ENCODE data around the gene COP1.
"Not testable (repeated sequence)": the region's sequence is repeated elsewhere in the genome, so short reads cannot be mapped to it uniquely, and the experiment has no call there.

The COP1 gene

DNA sequence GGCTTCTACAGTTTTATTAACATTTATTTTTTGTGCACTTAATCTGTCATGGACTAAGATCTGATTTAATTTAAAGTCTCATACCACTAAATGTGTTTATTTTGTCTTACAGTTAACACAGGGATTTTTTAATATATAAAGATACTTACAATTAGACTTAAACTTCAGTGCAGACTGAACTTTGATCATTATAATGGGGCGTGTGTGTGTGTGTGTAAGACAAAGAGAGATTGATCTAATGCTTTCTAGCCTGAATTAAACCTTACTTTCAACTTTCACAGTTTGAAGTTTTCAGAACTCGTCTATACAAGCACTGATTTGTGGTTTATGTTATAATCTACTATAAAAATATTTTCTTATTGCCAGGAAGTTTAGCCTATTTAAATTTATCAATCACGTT, 150.8 kb downstream of the COP1 start:
- no peak for DNase-seq (ENCODE audit: low read depth)
- H3K4me3 ChIP-seq (ENCODE audit: low read depth, low read length), result no peak overlapping the region

DNA sequence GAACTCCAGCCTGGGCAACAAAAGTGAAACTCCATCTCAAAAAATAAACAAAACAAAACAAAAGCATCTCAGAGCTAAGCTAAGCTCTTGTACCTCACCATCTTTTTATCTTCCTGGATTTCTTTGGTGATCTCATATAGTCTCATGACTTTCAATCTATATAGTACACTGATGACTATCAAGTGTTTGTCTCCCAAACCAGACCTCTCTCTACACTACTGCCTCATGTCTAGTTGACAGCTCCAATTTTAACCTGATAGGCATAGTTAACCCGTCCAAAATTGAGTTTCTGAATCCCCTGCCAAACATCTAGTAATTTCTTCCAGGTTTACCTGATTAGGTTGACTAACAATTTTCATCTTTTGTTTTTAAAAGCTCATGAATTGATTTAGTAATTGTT, 151.7 kb downstream of the COP1 start:
- no peak overlapping the region for H3K4me3 ChIP-seq (ENCODE audit: low read depth, low read length)
- no peak for DNase-seq (ENCODE audit: low read depth)

DNA sequence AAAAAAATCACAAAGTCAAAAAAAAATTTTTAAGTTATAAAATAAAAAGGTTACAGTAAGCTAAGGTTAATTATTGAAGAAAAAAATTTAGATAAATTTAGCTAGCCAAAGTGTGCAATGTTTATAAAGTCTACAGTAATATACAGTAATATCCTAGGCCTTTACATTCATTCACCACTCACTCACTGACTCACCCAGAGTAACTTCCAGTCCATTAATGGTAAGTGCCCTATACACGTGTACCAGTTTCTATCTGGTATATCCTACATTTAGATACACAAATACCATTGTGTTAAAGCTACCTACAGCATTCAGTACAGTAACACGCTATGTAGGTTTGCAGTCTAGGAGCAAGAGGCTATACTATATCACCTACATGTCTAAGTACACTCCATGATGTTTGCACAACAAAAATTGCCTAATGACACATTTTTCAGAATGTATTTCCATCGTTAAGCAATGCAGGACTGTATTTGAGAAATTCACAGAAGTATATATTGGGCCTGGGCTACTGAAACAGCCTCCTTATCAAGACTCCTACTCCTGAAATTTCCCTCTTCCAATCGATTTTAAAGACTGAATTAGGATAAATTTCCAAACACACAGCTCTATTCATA, 155.1 kb downstream of the COP1 start:
- no peak for DNase-seq (ENCODE audit: low read depth)
- H3K4me3 ChIP-seq (ENCODE audit: low read depth, low read length), result no peak overlapping the region

DNA sequence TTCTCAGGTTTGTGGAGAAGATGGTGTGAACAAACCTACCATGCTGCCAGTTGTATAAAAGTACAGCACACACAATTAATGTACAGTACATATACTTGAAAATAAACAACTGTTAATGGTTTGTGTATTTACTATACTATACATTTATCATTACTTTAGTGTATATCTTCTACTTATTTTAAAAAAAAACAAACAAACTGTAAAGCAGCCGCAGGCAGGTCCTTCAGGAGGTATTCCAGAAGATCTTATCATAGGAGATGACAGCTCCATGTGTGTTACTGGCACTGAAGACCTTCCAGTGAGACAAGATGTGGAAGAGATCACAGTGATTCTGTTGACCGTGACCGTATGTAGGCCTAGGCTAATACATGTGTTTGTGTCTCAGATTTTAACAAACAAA, 155.7 kb downstream of the COP1 start:
- H3K4me3 ChIP-seq (ENCODE audit: low read depth, low read length), result no peak overlapping the region
- DNase-seq (ENCODE audit: low read depth), result no peak

DNA sequence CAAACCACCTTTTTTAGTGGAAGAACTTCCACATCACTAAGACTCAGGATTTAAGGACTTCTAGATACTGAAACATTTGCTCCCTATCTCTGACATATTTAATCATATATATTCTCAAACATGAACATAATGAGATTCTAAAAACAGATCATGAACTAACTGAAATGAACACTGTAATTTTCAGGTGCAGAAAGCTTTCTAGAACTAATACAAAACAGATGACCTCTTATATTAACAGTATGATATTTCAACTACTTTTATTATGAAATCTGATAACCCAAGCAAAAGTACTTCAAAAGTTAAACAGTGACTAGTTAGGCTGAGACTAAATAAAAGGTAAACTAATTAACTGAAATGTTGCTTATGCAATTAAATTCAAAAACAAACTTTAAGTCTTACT, 157.5 kb downstream of the COP1 start:
- H3K4me3 ChIP-seq (ENCODE audit: low read depth, low read length), result no peak overlapping the region
- DNase-seq (ENCODE audit: low read depth), result no peak

DNA sequence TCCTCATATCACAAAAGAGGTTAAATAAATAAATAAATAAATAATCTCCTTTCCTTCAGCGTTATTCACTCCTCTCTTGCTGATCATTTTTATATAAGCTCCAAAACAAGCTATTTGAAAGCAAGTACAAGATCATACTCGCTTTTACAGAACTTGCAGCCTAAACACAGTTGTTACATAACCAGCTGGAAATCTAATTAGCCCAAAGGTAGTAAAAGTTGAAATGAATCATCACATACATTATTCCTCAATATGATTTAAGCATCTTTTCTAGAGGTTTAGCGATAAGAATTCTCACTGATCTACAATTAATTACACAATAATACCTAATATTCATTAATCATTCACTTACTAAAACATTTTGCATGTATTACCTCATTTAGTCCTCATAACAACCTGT, 160.2 kb downstream of the COP1 start:
- no peak for DNase-seq (ENCODE audit: low read depth)
- H3K4me3 ChIP-seq (ENCODE audit: low read depth, low read length), result no peak overlapping the region

DNA sequence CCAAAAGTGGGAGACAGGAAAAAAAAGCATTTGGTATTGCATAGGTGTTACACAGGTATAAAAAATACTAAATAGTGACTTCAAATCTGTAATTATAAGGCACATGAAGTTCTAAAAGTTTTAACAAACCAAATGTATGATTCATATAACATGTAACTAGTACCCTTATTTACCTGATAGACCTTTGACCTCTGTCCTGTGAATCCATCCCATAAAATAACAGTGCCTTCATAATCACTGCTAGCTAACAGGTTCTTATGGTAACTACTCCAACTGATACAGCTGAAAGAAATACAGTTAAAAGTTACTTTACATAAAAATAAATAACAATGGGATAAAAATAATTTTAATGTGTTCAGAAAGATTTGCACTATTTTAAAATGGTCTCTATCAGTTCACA, 163.5 kb downstream of the COP1 start:
- no peak overlapping the region for H3K4me3 ChIP-seq (ENCODE audit: low read depth, low read length)
- DNase-seq (ENCODE audit: low read depth), result no peak

DNA sequence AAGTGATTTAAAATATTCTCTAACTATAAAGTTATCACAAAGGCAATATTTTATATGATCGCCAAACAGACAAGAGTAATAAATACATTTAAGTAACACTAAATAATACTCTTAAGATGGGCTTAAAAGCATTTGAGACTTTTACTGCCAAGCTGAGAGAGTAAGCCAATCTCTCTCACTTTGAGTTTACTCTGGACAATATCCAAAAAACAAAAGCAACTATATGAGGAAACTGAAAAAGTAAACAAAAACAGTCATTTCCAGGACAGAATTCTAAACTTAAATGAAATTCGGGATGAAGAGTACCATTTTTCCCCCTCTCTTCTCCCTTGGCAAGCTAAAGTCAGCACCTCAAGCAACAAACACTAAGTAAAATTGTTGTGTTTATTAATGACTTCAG, 173.2 kb downstream of the COP1 start:
- no peak overlapping the region for H3K4me3 ChIP-seq (ENCODE audit: low read depth, low read length)
- peak; percentile 5 for DNase-seq (ENCODE audit: low read depth)

DNA sequence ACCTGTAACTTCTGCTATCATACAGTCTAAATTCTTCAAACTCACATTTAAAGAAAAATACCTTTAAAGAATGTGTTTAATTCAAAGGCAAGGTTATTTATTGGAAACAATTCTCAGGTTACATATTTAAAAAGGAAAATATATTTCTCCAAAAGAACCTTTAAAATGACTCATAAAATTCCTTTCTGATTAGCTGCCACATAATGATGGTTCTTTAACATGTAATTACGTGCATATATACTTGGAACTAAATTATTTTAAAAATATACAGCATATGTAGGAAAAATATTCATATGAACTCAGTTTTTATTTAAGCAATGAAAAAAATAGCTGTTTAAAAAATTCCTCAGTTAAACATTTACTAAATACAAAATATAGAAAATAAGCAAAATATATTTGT, 173.6 kb downstream of the COP1 start:
- DNase-seq (ENCODE audit: low read depth), result no peak
- H3K4me3 ChIP-seq (ENCODE audit: low read depth, low read length), result no peak overlapping the region

DNA sequence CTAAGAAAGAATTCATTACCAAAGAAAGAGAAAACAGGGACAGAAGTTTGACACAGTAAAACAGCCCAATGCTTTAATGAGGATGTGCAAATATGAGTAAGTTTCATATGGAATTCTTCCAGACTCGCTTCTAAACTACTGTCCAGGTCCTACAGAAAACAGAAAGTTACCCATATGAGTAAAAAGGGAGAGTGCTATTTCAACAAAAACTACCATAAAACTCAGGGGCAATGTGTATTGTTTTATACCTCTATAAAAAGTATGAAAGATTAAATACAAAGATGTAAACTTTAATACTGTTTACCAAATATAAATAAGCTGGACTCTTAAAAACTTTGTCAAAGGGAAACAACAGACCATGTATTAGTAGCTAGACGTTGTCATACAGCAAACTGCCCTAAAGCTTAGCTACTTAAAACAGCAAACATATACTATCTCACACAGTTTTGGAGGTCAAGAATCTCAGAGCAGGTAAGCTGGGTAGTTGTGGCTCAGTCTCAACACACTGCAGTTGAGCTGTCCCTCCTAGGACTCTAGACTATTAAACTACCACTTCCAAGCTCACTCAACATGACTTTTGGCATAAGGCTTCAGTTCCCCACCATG, 174.9 kb downstream of the COP1 start:
- no peak for DNase-seq (ENCODE audit: low read depth)

DNA sequence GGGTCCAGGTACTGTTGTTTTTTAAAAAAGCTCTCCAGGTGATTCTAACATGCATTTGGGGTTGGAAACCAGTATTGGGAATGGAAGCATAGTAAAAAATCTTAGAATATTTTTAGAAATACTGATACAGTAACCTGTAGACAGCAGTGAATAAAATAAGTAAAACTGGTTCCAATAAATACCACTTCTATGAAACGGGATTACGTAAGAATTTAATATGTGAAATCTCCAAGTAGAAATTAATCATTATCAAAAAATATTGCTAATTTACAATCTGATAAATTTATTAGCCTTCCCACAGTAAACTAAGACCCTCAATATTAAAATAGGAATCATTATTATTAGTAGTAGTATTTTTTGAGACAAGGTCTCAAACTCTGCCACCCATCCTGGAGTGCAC, 177.5 kb downstream of the COP1 start:
- no peak for DNase-seq (ENCODE audit: low read depth)
- H3K4me3 ChIP-seq (ENCODE audit: low read depth, low read length), result no peak overlapping the region

More for the DNA sequence above, 174.9 kb downstream of the COP1 start:
- H3K4me3 ChIP-seq (ENCODE audit: low read depth, low read length), result no peak overlapping the region

DNA sequence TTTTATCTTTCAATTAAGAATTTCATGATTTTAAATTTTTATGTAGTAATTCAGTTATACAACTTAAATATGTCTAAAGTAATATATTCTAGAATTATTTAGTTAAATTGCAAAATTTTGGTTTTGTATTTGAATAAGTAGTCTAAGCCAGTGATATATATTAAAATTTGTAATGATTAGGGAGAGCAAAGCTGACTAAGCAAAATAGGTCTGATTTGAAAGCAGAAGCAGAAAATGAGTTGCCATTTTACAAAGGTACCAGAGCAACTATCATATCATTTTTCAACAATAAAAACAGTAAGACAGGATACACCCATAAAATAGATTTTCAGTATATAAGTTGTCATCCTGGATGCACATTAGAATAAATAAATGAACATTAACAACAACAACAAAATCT, 177.9 kb downstream of the COP1 start:
- no peak for DNase-seq (ENCODE audit: low read depth)

DNA sequence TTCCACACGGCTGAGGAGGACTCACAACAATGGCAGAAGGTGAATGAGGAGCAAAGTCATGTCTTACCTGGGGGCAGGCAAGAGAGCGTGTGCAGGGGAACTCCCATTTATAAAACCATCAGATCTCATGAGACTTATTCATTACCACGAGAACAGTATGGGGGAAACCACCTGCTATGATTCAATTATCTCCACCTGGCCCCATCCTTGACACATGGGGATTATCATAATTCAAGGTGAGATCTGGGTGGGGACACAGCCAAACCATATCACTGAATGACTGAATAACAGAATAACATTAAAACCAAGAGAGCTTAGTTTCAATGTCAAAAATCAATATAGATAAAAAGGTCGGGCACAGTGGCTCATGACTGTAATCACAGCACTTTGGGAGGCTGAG, 179.2 kb downstream of the COP1 start:
- not testable (repeated sequence) for DNase-seq (ENCODE audit: low read depth); H3K4me3 ChIP-seq (ENCODE audit: low read depth, low read length)

More for the DNA sequence above, 177.9 kb downstream of the COP1 start:
- H3K4me3 ChIP-seq (ENCODE audit: low read depth, low read length), result no peak overlapping the region

DNA sequence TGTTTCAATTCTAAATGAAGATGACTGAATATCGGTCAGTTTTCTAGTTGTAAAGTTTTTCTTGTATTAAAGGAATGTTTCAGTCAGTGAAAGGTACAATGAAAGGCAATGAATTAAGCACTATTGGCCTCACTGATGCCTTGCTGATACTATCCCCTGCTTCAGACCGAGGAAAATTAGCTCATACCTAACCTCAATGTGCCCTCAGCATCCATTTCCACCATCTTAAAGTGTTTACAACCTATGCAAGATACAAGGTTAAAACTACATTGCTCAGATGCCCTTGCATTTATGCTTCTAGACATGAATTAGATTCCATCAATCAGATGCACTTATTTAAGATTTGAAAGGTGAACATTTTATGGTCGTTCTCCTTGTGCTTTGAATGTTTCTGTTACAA, 184.5 kb downstream of the COP1 start:
- H3K4me3 ChIP-seq (ENCODE audit: low read depth, low read length), result no peak overlapping the region
- DNase-seq (ENCODE audit: low read depth), result no peak

DNA sequence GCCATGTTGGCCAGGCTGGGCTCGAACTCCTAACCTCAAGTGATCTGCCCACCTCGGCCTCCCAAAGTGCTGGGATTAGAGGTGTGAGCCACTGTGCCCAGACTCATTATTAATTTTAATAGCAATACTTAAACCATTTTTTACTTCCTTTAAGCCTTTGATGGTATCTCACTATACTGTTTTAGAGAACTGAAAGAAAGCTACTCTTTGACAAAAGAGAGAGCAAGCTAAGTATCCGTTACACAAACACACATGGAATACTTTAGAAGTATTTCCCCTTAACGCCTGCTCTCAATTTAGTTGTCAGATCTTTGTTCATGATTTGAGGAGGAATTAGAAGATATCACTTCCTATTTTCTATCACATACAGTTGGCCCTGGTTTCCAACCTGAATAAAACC, 189.4 kb downstream of the COP1 start:
- H3K4me3 ChIP-seq (ENCODE audit: low read depth, low read length), result no peak overlapping the region
- no peak for DNase-seq (ENCODE audit: low read depth)

DNA sequence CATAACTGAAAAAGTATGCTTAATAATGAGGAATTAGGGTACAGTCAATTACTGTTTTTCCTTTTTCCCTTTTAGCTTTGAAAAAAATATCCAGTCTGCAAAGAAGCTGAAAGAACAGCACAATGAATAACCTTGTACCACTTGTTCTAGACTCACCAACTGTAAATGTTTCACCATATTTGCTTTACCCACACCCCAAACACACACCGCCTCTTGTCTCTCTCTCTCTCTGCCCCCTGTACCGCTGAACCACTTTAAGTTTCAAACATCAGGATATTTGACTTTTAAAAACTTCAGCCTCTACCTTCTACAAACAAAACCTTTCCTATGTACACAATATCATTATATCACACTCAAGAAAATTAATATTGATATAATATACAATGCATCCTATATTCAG, 197.1 kb downstream of the COP1 start:
- DNase-seq (ENCODE audit: low read depth), result no peak
- H3K4me3 ChIP-seq (ENCODE audit: low read depth, low read length), result no peak overlapping the region

DNA sequence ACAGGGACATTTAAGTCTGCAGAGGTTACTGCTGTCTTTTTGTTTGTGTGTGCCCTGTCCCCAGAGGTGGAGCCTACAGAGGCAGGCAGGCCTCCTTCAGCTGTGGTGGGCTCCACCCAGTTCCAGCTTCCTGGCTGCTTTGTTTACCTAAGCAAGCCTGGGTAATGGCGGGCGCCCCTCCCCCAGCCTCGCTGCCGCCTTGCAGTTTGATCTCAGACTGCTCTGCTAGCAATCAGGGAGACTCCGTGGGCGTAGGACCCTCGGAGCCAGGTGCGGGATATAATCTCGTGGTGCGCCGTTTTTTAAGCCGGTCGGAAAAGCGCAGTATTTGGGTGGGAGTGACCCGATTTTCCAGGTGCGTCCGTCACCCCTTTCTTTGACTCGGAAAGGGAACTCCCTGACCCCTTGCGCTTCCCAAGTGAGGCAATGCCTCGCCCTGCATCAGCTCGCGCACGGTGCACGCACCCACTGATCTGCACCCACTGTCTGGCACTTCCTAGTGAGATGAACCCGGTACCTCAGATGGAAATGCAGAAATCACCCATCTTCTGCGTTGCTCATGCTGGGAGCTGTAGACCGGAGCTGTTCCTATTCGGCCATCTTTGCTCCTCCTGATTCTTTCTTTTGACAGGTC, 199.2 kb downstream of the COP1 start:
- not testable (repeated sequence) for H3K4me3 ChIP-seq (ENCODE audit: low read depth, low read length); DNase-seq (ENCODE audit: low read depth)

DNA sequence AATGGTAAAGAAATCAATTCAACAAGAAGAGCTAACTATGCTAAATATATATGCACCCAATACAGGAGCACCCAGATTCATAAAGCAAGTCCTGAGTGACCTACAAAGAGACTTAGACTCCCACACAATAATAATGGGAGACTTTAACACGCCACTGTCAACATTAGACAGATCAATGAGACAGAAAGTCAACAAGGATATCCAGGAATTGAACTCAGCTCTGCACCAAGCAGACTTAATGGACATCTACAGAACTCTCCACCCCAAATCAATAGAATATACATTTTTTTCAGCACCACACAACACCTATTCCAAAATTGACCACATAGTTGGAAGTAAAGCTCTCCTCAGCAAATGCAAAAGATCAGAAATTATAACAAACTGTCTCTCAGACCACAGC, 212.4 kb downstream of the COP1 start:
- H3K4me3 ChIP-seq (ENCODE audit: low read depth, low read length); DNase-seq (ENCODE audit: low read depth): not testable (repeated sequence)

DNA sequence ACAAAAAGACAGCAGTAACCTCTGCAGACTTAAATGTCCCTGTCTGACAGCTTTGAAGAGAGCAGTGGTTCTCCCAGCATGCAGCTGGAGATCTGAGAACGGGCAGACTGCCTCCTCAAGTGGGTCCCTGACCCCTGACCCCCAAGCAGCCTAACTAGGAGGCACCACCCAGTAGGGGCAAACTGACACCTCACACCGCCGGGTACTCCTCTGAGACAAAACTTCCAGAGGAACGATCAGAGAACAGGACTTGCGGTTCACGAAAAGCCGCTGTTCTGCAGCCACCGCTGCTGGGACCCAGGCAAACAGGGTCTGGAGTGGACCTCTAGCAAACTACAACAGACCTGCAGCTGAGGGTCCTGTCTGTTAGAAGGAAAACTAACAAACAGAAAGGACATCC, 214.3 kb downstream of the COP1 start:
- not testable (repeated sequence) for DNase-seq (ENCODE audit: low read depth); H3K4me3 ChIP-seq (ENCODE audit: low read depth, low read length)

DNA sequence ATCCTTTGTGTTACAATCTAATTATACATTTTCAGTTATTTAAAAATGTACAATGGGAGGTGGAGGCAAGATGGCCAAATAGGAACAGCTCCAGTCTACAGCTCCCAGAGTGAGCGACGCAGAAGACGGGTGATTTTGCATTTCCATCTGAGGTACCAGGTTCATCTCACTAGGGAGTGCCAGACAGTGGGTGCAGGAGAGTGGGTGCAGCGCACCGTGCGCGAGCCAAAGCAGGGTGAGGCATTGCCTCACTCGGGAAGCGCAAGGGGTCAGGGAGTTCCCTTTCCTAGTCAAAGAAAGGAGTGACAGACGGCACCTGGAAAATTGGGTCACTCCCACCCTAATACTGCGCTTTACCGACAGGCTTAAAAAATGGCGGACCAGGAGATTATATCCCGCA, 214.9 kb downstream of the COP1 start:
- H3K4me3 ChIP-seq (ENCODE audit: low read depth, low read length); DNase-seq (ENCODE audit: low read depth): not testable (repeated sequence)

DNA sequence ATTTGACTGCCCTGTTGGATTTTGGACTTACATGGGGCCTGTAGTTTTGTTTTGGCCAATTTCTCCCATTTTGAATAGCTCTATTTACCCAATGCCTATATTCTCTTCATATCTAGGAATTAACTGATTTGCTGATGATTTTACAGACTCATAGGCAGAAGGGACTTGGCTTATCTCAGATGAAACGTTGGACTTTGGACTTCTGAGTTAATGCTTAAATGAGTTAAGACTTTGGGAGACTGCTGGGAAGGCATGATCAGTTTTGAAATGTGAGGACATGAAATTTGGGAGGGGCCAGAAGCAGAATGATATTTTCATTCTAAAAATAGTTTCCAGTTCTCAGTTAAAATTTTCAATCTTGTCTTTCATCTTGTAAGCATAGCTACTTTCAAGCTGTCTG, 222.3 kb downstream of the COP1 start:
- DNase-seq (ENCODE audit: low read depth), result no peak
- no peak overlapping the region for H3K4me3 ChIP-seq (ENCODE audit: low read depth, low read length)
